Aorta (tissue), 5 donors: ENCODE measurements around the gene MYO3A. TPM values are rescaled to one million over a fixed set of nuclear protein-coding genes. Genes with fewer than 3 reads are reported as not detected.
"Not testable (repeated sequence)": the region's sequence is repeated elsewhere in the genome, so short reads cannot be mapped to it uniquely, and the experiment has no call there.

Experiments used
- ATAC-seq: fragments of 200-7000 bp; cut with Tn5 transposase; one replicate; pipeline ENCODE4 v1.9.1; 2022; ENCODE audit warnings: moderate library complexity; ENCODE audit not compliant: low FRiP score
- DNase-seq, 2 donors: peaks; one replicate each; pipeline ENCODE4 v3.0.0-alpha.2; 2020
- H3K27ac ChIP-seq, 2 donors: one replicate each; pipeline ENCODE4 v1.5.1; 2013; ENCODE audit warnings: low read length in 2 of 2, mild to moderate bottlenecking in 2 of 2, moderate library complexity in 2 of 2, control low read depth in 1 of 2, inconsistent platforms in 1 of 2, low read depth in 1 of 2
- H3K27me3 ChIP-seq, 2 donors: one replicate each; pipeline ENCODE4 v1.6.1; 2013; ENCODE audit warnings: control low read depth in 1 of 2, low read length in 1 of 2, mild to moderate bottlenecking in 1 of 2, moderate library complexity in 1 of 2; ENCODE audit not compliant: insufficient read depth in 2 of 2, control insufficient read depth in 1 of 2
- H3K36me3 ChIP-seq, 2 donors: one replicate each; pipeline ENCODE4 v1.6.1; 2013; ENCODE audit warnings: control low read depth in 1 of 2, low read length in 1 of 2, mild to moderate bottlenecking in 1 of 2; ENCODE audit not compliant: insufficient read depth in 2 of 2, control insufficient read depth in 1 of 2
- H3K4me1 ChIP-seq, 2 donors: one replicate each; pipeline ENCODE4 v1.6.1; 2013; ENCODE audit warnings: low read length in 2 of 2, control low read depth in 1 of 2, mild to moderate bottlenecking in 1 of 2, moderate library complexity in 1 of 2; ENCODE audit not compliant: insufficient read depth in 2 of 2, control insufficient read depth in 1 of 2
- H3K4me3 ChIP-seq, 2 donors: one replicate each; pipeline ENCODE4 v1.5.1; 2013; ENCODE audit warnings: low read length in 2 of 2, control low read depth in 1 of 2, mild to moderate bottlenecking in 1 of 2
- H3K9me3 ChIP-seq: one replicate; pipeline ENCODE4 v1.6.1; 2013; ENCODE audit warnings: mild to moderate bottlenecking, low read length; ENCODE audit not compliant: control insufficient read depth
- WGBS, 2 donors: extraction: QIAGEN DNeasy Blood & Tissue Kit; methylation state at CpG; one replicate each; pipeline ENCODE4 v1.1.7; 2013; 5-methylcytosine and 5-hydroxymethylcytosine counted together
- intact Hi-C, 2 donors: fragments of 100-400 bp; cut with DNase I; formaldehyde crosslinking; loops; one replicate each; pipeline versions ENCODE4 v1.14.2 to v1.15.0; 2022
- polyA plus RNA-seq, 2 donors: library from polyadenylated mRNA; stranded (reverse); fragments of 200-250 nt; gene quantifications; one replicate each; pipeline ENCODE4 v1.2.3, GENCODE V29; 2013
- total RNA-seq, 2 donors: library from RNA; stranded (reverse); fragmentation: NEBNext Ultra II Directional; extraction: Animal tissue kit (Norgen Biotek cat#: 25700); gene quantifications; one replicate each; pipeline ENCODE4 v1.2.1, GENCODE V29; 2021
- donor health status: healthy with polysubstance abuse.
- donor health status: Bipolar disorder and iron deficiency.
- donor health status: DM: no; HTN: no; CAD: no.
- donor health status: DM: no; HTN: no; CAD: no.
- donor health status: DM: yes; HTN: yes; CAD: no.

Gene MYO3A
- total and polyA plus RNA-seq, 4 donors: 0.84 to 5.9 (median 3.5) TPM; not detected in 1

DNA sequence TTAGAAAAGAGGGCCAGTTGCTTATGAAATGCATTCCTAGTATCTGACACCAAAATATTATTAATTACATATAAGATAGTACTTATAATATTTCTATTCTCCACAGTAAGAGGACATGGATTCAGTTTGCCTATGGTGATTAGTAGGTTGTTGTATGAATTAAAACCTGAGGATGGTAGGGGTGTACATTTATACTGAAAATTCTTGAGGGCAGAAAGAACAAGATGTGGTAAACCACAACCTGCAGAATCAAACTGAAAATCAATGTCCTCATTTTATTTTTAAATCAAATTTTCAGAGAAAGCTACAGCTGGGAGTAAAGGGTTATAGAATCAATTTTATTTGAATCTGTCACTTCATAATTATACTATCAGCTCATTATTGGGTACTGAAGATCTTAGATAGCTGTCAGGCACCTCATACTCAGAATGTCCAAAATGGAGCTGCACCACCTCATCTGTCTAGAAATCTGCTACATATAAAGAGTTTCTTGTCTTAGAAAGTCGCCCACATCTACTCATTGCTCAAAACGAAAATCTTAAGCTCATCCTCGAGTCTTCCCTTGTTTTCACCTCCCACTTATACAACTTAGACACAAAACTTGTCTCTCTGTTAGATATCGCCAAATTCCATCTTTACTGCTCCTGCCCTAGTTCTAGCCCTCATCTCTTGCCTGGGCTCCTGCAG is 65.4 kb downstream of the MYO3A start:
- WGBS, 2 donors: 81 to 87% methylated on average over 4 of the region's 4 CpGs
- intact Hi-C loops: no loop called here
- no peak for ATAC-seq

GRCh38 chr10:26000971-26001370 is 66.9 kb downstream of the MYO3A start:
- intact Hi-C loops: no loop called here
- Histone ChIP-seq H3K4me3 (no peak overlapping the region), H3K9me3 (no peaks in the 10 kb centered on the region), H3K27ac (no peak overlapping the region), H3K4me1 (no peaks in the 10 kb centered on the region), H3K27me3 (no peaks in the 10 kb centered on the region), H3K36me3 (no peaks in the 10 kb centered on the region)
- WGBS, 2 donors: 78 to 87% methylated on average over 5 of the region's 5 CpGs
- DNase-seq: no peak
- no peak for ATAC-seq

More for the DNA sequence above, 65.4 kb downstream of the MYO3A start:
- Histone ChIP-seq H3K4me1 (no peaks in the 10 kb centered on the region), H3K9me3 (no peaks in the 10 kb centered on the region), H3K36me3 (no peaks in the 10 kb centered on the region), H3K27me3 (no peaks in the 10 kb centered on the region), H3K27ac (no peak overlapping the region), H3K4me3 (no peak overlapping the region)
- no peak for DNase-seq

- WGBS, 2 donors: 89 to 91% methylated on average over 7 of the region's 7 CpGs
- intact Hi-C loops: not testable (repeated sequence)
Observed at GRCh38 chr10:26002466-26002865, 68.4 kb downstream of the MYO3A start.

DNA sequence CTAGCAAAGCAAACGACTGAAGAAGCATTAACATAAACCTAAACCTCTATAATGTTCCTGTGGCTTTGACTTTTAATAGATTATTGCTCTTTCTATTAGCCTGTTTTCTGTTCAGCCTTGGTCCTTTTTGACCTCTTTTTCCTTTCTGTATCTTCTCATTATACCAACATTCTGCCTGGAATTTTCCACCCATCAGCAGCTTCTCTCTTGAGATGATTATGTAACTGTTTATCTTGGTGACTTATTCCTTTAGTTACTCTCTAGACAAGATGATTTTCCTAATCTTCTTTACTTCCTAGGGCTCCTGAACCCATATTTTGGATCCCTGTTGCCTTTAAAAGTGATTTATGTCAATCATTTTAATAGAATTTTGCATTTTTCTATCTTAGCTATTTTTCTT is 81.1 kb downstream of the MYO3A start:
- Histone ChIP-seq H3K4me1 (no peaks in the 10 kb centered on the region), H3K9me3 (no peaks in the 10 kb centered on the region), H3K4me3 (no peak overlapping the region), H3K36me3 (no peaks in the 10 kb centered on the region), H3K27me3 (no peaks in the 10 kb centered on the region), H3K27ac (no peak overlapping the region)
- ATAC-seq (no peak), DNase-seq (no peak)
- 7 to 16% methylated on average over 1 of the region's 1 CpG for WGBS, 2 donors
- intact Hi-C loops: no loop called here

More at GRCh38 chr10:26002466-26002865, 68.4 kb downstream of the MYO3A start:
- not testable (repeated sequence) for H3K36me3 ChIP-seq, H3K27ac ChIP-seq, H3K9me3 ChIP-seq, H3K4me3 ChIP-seq, H3K4me1 ChIP-seq, DNase-seq, ATAC-seq, H3K27me3 ChIP-seq

DNA sequence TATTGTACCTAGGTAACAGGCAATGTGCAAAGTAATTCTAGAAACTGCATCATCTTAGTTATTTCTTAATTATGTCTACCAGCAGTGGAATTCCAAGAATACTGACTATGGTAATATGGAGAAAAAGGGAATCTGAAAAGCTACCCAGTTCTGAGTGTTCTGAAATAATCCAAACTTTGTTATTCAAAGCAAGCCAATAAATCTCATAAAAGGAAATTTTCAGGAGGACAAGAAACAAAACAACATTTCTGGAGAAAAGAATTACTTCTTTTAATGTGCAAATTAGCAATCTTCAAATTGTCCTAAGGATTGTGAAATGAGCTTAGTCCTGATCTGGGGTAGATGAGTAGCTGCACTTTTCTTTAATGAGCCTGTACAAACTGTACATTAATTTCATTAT is 88.8 kb downstream of the MYO3A start:
- Histone ChIP-seq H3K4me3 (no peak overlapping the region), H3K27me3 (no peaks in the 10 kb centered on the region), H3K4me1 (no peaks in the 10 kb centered on the region), H3K27ac (no peak overlapping the region), H3K9me3 (no peaks in the 10 kb centered on the region), H3K36me3 (peaks cover 0 to 6% of the 10 kb centered on the region in 2 donors)
- intact Hi-C loops: no loop called here
- ATAC-seq (no peak), DNase-seq (no peak)

DNA sequence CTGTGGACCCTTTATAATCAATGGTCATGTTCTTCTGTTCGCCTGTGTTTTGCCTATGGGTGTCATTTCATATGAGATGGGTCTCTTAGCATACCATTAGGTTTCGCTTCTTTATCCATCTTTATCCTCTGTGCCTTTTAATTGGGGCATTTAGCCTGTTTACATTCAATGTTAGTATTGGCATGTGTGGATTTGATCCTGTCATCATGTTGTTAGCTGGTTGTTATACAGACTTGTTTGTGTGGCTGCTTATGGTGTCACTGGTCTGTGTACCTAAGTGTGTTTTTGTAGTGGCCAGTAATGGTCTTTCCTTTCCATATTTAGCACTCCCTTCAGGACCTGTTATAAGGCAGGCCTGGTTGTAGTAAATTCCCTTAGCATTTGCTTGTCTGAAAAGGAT is 90.3 kb downstream of the MYO3A start:
- no peak for DNase-seq
- intact Hi-C loops: no loop called here
- ATAC-seq: no peak
- peaks cover 0 to 6% of the 10 kb centered on the region in 2 donors for H3K36me3 ChIP-seq
- H3K9me3 ChIP-seq: no peaks in the 10 kb centered on the region
- no peak overlapping the region for H3K27ac ChIP-seq
- WGBS, 2 donors: 88 to 89% methylated on average over 2 of the region's 2 CpGs
- H3K4me3 ChIP-seq: no peak overlapping the region
- no peaks in the 10 kb centered on the region for H3K27me3 ChIP-seq
- no peaks in the 10 kb centered on the region for H3K4me1 ChIP-seq

DNA sequence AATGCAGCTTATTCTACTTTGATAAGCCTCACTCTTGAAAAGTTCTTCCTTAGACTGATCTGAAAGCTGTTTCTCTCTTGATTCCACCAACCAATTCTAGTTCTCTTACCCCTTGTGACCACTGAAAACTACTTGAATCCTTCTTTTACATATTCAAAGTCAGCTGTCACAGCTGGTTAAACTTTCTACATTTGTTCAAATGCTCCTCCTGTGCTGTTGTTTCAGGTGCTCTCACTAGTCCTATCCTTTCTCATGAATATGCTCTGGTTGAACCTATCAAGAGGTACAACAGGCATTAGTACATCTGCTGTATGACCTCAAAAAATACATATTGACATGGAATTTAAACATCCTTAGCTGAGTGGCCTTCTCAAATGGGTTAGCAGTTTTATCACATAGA is 91.5 kb downstream of the MYO3A start:
- H3K4me3 ChIP-seq: no peak overlapping the region
- H3K4me1 ChIP-seq: no peaks in the 10 kb centered on the region
- H3K9me3 ChIP-seq: no peaks in the 10 kb centered on the region
- H3K36me3 ChIP-seq: peaks cover 0 to 6% of the 10 kb centered on the region in 2 donors
- intact Hi-C loops: no loop called here
- ATAC-seq (no peak), DNase-seq (no peak)
- H3K27ac ChIP-seq: no peak overlapping the region
- H3K27me3 ChIP-seq: no peaks in the 10 kb centered on the region

GRCh38 chr10:26029858-26030257 is 95.8 kb downstream of the MYO3A start:
- intact Hi-C loops: no loop called here
- no peak overlapping the region for H3K4me3 ChIP-seq
- 82 to 84% methylated on average over 3 of the region's 3 CpGs for WGBS, 2 donors

GRCh38 chr10:26031300-26031699 is 97.3 kb downstream of the MYO3A start:
- ATAC-seq: no peak
- WGBS, 2 donors: 89 to 90% methylated on average over 3 of the region's 3 CpGs
- Histone ChIP-seq H3K4me1 (no peaks in the 10 kb centered on the region), H3K36me3 (no peaks in the 10 kb centered on the region), H3K27ac (no peak overlapping the region), H3K9me3 (no peaks in the 10 kb centered on the region), H3K4me3 (no peak overlapping the region), H3K27me3 (no peaks in the 10 kb centered on the region)
- DNase-seq: no peak
- intact Hi-C loops: no loop called here

More at GRCh38 chr10:26029858-26030257, 95.8 kb downstream of the MYO3A start:
- ATAC-seq: no peak
- Histone ChIP-seq H3K4me1 (no peaks in the 10 kb centered on the region), H3K27me3 (no peaks in the 10 kb centered on the region), H3K9me3 (no peaks in the 10 kb centered on the region), H3K27ac (no peak overlapping the region), H3K36me3 (no peaks in the 10 kb centered on the region)
- no peak for DNase-seq
